Heart left ventricle (tissue), 16 donors: Measurements from ENCODE around the gene DDIT4. TPM values are rescaled to one million over a fixed set of nuclear protein-coding genes. Genes with fewer than 3 reads are reported as not detected.
"Not testable (repeated sequence)": the region's sequence is repeated elsewhere in the genome, so short reads cannot be mapped to it uniquely, and the experiment has no call there.

Source experiments
- ATAC-seq, 4 donors: fragments of 200-7000 bp; cut with Tn5 transposase; one replicate each; pipeline ENCODE4 v1.9.1; 2020 to 2022; ENCODE audit warnings: moderate library complexity in 4 of 4, mild to moderate bottlenecking in 3 of 4, moderate number of reproducible peaks in 1 of 4
- DNase-seq, 5 donors: peaks; one replicate each; pipeline ENCODE4 v3.0.0-alpha.2; 2020
- H3K27ac ChIP-seq, 12 donors: fragments of 200-600 bp; sonication (generic) in 4 of 12; one replicate each; pipeline versions ENCODE4 v1.5.0 to v1.8.0; 2016 to 2022; ENCODE audit warnings: mild to moderate bottlenecking in 2 of 12
- H3K27me3 ChIP-seq, 9 donors: fragments of 200-600 bp; sonication (generic) in 2 of 9; one replicate each; pipeline versions ENCODE4 v1.5.1 to v1.8.0; 2016 to 2022; ENCODE audit warnings: mild to moderate bottlenecking in 3 of 9
- H3K36me3 ChIP-seq, 9 donors: fragments of 200-600 bp; sonication (generic) in 2 of 9; one replicate each; pipeline versions ENCODE4 v1.5.0 to v1.8.0; 2018 to 2022; ENCODE audit warnings: mild to moderate bottlenecking in 2 of 9
- H3K4me1 ChIP-seq, 12 donors: fragments of 200-600 bp; sonication (generic) in 4 of 12; one replicate each; pipeline versions ENCODE4 v1.5.0 to v1.8.0; 2016 to 2022; ENCODE audit warnings: mild to moderate bottlenecking in 3 of 12
- H3K4me3 ChIP-seq, 12 donors: fragments of 200-600 bp; sonication (generic) in 4 of 12; one replicate each; pipeline versions ENCODE4 v1.5.0 to v1.8.0; 2017 to 2022; ENCODE audit warnings: mild to moderate bottlenecking in 9 of 12, moderate library complexity in 4 of 12
- H3K9me3 ChIP-seq, 12 donors: fragments of 200-600 bp; sonication (generic) in 4 of 12; one replicate each; pipeline versions ENCODE4 v1.5.0 to v1.8.0; 2016 to 2022; ENCODE audit warnings: mild to moderate bottlenecking in 1 of 12
- CTCF ChIP-seq, 12 donors: fragments of 200-600 bp; sonication (generic) in 4 of 12; IDR thresholded peaks; one replicate each; pipeline versions ENCODE4 v1.5.0 to v1.8.0; 2018 to 2022; ENCODE audit warnings: antibody characterized with exemption in 12 of 12, mild to moderate bottlenecking in 5 of 12
- POLR2A ChIP-seq, 2 donors: fragments of 450-650 bp; IDR thresholded peaks; one replicate each; pipeline ENCODE4 v1.6.1; 2017; ENCODE audit warnings: antibody characterized with exemption in 2 of 2, mild to moderate bottlenecking in 2 of 2, moderate library complexity in 2 of 2
- WGBS, 4 donors: extraction: QIAGEN DNeasy Blood & Tissue Kit in 2 of 4; methylation state at CpG; one replicate each; pipeline versions ENCODE4 v1.1.5 to v1.1.7; 2013 to 2018; 5-methylcytosine and 5-hydroxymethylcytosine counted together
- intact Hi-C, 10 donors: fragments of 100-400 bp; cut with DNase I; formaldehyde crosslinking; loops; one replicate each; pipeline versions ENCODE4 v1.11.1 to v1.14.2; 2022
- polyA plus RNA-seq, 2 donors: library from polyadenylated mRNA; stranded (reverse); fragments of 200-250 nt; gene quantifications; one replicate each; pipeline ENCODE4 v1.2.3, GENCODE V29; 2013
- total RNA-seq, 9 donors: library from RNA; depleted of rRNA in 2 of 9; stranded (reverse); fragments of >200 nt in 2 of 9; fragmentation: NEBNext Ultra II Directional in 3 of 9; extraction: Animal tissue kit (Norgen Biotek cat#: 25700) in 3 of 9; gene quantifications; one replicate each; pipeline versions ENCODE4 v1.1.0 to v1.2.4, GENCODE V29; 2016 to 2023
- donor health status: ischemic (EF 13 %, LVEDD 7.1; RV severe dilation, severe dysfunction).
- donor health status: healthy with polysubstance abuse.
- donor health status: DM: no; HTN: yes; CAD: no.
- donor health status: DM: no; HTN: no; CAD: no.
- donor health status: ischemic (EF 25% LVEDD 6.9; RV normal size, moderate dysfunction).
- donor health status: ischemic (EF 25% LVEDD 5.7; RV mildly dilated, moderate dysfunction).
- donor health status: healthy.
- donor health status: DM: yes; HTN: yes; CAD: no.
- donor health status: ischemic (EF 35%, LVEDD 5.7; RV mildly dilated, moderate dysfunction).
- donor health status: nonischemic (EF 11% LVEDD 7.7; RV severe dilation, severe dysfunction).
- donor health status: DM: yes; HTN: yes; CAD: no.
- donor health status: PGD.
- donor health status: ischemic (EF 29% LVEDD 5.4; RV normal size, mild dysfunction).
- donor health status: nonischemic (EF 23%, LVEDD 6.1; RV moderate dilation, normal function).

Gene DDIT4
- total and polyA plus RNA-seq, 11 donors, result 14.6 to 112 (median 47.6) TPM

DNA sequence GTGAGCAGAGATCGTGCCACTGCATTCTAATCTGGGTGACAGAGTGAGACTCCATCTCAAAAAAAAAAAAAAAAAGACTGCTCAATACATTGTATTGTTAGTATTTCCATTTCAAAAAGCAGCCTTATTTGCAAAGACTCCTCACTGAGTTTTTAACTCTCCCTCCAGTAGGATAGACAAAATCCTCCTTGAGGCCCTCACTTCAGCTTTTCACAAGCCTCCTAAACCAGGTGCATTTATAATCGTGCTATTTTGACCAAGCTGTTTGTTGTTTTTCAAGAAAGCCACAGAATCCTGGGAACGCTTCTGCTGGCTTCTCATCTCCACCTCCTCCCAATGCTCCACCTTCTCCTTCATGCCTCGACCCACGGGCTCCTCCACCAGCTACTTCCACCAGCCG lies 6.3 kb upstream of the DDIT4 start:
- Histone ChIP-seq H3K9me3 (no peaks in the 10 kb centered on the region), H3K27me3 (no peaks in the 10 kb centered on the region), H3K4me3 (no peak overlapping the region), H3K4me1 (peaks cover 0 to 30% (median 10%) of the 10 kb centered on the region in 12 donors), H3K27ac (no peak overlapping the region), H3K36me3 (no peaks in the 10 kb centered on the region)
- no peak for TF ChIP-seq POLR2A (IDR thresholded peaks at IDR 0.05)
- TF ChIP-seq CTCF (IDR thresholded peaks at IDR 0.05), result no peak
- ATAC-seq (no peak), DNase-seq (no peak)
- 82 to 91% (median 89%) methylated on average over 6 of the region's 6 CpGs for WGBS, 4 donors
- intact Hi-C loops, result no loop called here

GRCh38 chr10:72267819-72268399 lies 5.8 kb upstream of the DDIT4 start:
- H3K4me1 ChIP-seq, result peaks cover 0 to 30% (median 14%) of the 10 kb centered on the region in 12 donors
- 95 to 96% (median 96%) methylated on average over 14 to 15 of the region's 15 CpGs for WGBS, 4 donors
- H3K9me3 ChIP-seq, result no peaks in the 10 kb centered on the region
- intact Hi-C loops, result no loop called here
- H3K27ac ChIP-seq, result no peak overlapping the region
- no peaks in the 10 kb centered on the region for H3K27me3 ChIP-seq
- H3K36me3 ChIP-seq, result no peaks in the 10 kb centered on the region
- TF ChIP-seq POLR2A (IDR thresholded peaks at IDR 0.05), result no peak
- no peak for TF ChIP-seq CTCF (IDR thresholded peaks at IDR 0.05)
- H3K4me3 ChIP-seq, result no peak overlapping the region
- ATAC-seq (no peak), DNase-seq (no peak)

GRCh38 chr10:72268475-72269200 lies 5.1 kb upstream of the DDIT4 start:
- H3K4me3 ChIP-seq, ATAC-seq, intact Hi-C loops, H3K9me3 ChIP-seq, DNase-seq, H3K27ac ChIP-seq, H3K36me3 ChIP-seq, H3K27me3 ChIP-seq: not testable (repeated sequence)
- H3K4me1 ChIP-seq, result peaks cover 0 to 27% (median 14%) of the 10 kb centered on the region in 12 donors
- 89 to 97% (median 93%) methylated on average over 5 of the region's 5 CpGs for WGBS, 4 donors

- no peaks in the 10 kb centered on the region for H3K27me3 ChIP-seq
- peaks cover 3 to 15% (median 9%) of the 10 kb centered on the region in 9 donors for H3K36me3 ChIP-seq
- peak overlapping the region in 11 of 12 donors; percentile 7 to 100 (median 99) for H3K27ac ChIP-seq
- TF ChIP-seq POLR2A (IDR thresholded peaks at IDR 0.05) (no peak), CTCF (IDR thresholded peaks at IDR 0.05) (no peak)
- ATAC-seq (no peak), DNase-seq (peak in 1 of 5 donors; percentile 55)
- WGBS, 4 donors, result 77 to 84% (median 82%) methylated on average over 5 of the region's 5 CpGs
- peaks cover 3 to 38% (median 21%) of the 10 kb centered on the region in 12 donors for H3K4me1 ChIP-seq
- no peaks in the 10 kb centered on the region for H3K9me3 ChIP-seq
- H3K4me3 ChIP-seq, result no peak overlapping the region
- intact Hi-C loops, result loop anchor here in 5 of 10 donors (5.0 to 10.0 kb wide), 3 partner anchors 47 to 67 kb away; no protein-coding TSS in a partner anchor
Observed at GRCh38 chr10:72270607-72271281, 3.0 kb upstream of the DDIT4 start.
